ENCODE measurements around the gene CD160.
"Not testable (repeated sequence)": the region's sequence is repeated elsewhere in the genome, so short reads cannot be mapped to it uniquely, and the experiment has no call there.

CD160 gene

GRCh38 chr1:145702052-145702451, 17.2 kb upstream of the CD160 start:
- no peaks in the 10 kb centered on the region for H3K36me3 ChIP-seq (ENCODE audit: insufficient read depth, low read length)
- H3K9me3 ChIP-seq (ENCODE audit: control insufficient read depth, insufficient read depth, low read length) = no peaks in the 10 kb centered on the region
- H3K4me1 ChIP-seq (ENCODE audit: insufficient read depth, low read length) = 0 out of 2 replicates have a peak, but pooled peaks cover 1% of the 10 kb centered on the region
- no peak overlapping the region for H3K9ac ChIP-seq (ENCODE audit: low read depth, low read length)

- no peaks in the 10 kb centered on the region for H3K36me3 ChIP-seq (ENCODE audit: insufficient read depth, low read length)
- no peaks in the 10 kb centered on the region for H3K9me3 ChIP-seq (ENCODE audit: control insufficient read depth, insufficient read depth, low read length)
- no peak overlapping the region for H3K9ac ChIP-seq (ENCODE audit: low read depth, low read length)
- H3K4me1 ChIP-seq (ENCODE audit: insufficient read depth, low read length) = peaks cover 4% of the 10 kb centered on the region; the same call in 1 of the 2 replicates
These were observed 16.5 kb upstream of the CD160 start for GRCh38 chr1:145702826-145703225.

DNA sequence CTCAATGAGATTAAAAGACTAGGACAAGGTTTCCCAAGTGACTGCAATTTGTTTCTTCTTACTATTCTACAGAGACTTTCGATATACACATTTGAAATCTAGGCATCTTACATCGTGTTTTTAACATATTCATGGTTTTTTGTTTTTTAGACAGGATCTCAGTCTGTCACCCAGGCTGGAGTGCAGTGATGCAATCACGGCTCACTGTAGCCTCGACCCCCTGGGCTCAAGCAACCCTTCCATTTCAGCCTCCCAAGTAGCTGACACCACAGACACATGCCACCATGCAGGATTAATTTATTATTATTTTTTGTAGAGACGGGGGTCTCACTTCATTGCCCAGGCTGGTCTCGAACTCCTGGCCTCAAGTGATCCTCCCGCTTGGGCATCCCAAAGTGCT, 13.7 kb upstream of the CD160 start:
- no peaks in the 10 kb centered on the region for H3K36me3 ChIP-seq (ENCODE audit: insufficient read depth, low read length)
- peaks cover 4% of the 10 kb centered on the region; the same call in 1 of the 2 replicates for H3K4me1 ChIP-seq (ENCODE audit: insufficient read depth, low read length)
- no peaks in the 10 kb centered on the region for H3K9me3 ChIP-seq (ENCODE audit: control insufficient read depth, insufficient read depth, low read length)
- H3K9ac ChIP-seq (ENCODE audit: low read depth, low read length) = no peak overlapping the region

GRCh38 chr1:145706086-145706664, 13.1 kb upstream of the CD160 start:
- H3K9me3 ChIP-seq (ENCODE audit: control insufficient read depth, insufficient read depth, low read length) = no peaks in the 10 kb centered on the region
- peaks cover 4% of the 10 kb centered on the region; the same call in 1 of the 2 replicates for H3K4me1 ChIP-seq (ENCODE audit: insufficient read depth, low read length)
- no peak overlapping the region for H3K9ac ChIP-seq (ENCODE audit: low read depth, low read length)
- no peaks in the 10 kb centered on the region for H3K36me3 ChIP-seq (ENCODE audit: insufficient read depth, low read length)

DNA sequence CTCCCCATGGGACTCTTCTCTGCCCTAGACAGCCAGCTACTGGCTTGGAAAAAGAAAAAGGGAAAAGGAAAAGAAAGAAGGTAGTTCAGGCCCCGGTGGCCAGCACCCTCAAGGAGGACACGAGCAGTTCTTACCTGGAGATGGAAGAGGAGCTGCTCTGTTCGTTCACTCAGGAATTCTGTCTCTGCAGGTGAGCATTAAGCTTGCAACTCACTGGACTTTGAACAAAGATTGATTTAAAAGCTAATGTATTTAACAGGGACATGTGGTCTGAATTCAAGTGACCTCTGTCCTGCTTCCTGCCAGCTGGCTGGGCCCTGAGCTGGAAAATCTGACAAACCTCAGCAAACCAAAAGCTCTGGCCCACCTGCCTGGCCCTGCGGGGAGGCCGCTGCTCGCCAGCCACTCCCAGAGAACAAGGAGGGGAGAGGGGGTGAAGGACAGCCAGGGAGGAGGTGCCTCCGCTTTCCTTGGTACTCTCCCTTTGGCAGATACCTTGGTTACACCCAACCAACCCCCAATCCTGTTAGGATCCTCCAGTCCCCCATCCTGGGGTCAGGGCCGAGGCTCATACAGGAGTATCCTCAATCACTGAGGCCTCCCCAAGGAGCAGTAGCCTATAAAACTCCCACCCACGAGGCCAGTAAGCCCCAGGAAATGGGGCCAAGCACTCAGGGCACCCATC, 12.0 kb upstream of the CD160 start, which contains the start of gene PDZK1:
Gene PDZK1, minus strand, starts transcription at position 186 of the 685 bp plus-strand sequence. CDS start 19,347 bp downstream, outside the sequence.
- Histone ChIP-seq H3K9me3 (ENCODE audit: control insufficient read depth, insufficient read depth, low read length) (no peaks in the 10 kb centered on the region), H3K4me1 (ENCODE audit: insufficient read depth, low read length) (peaks cover 4% of the 10 kb centered on the region; the same call in 1 of the 2 replicates), H3K36me3 (ENCODE audit: insufficient read depth, low read length) (no peaks in the 10 kb centered on the region), H3K9ac (ENCODE audit: low read depth, low read length) (no peak within 1 kb of the TSS)

DNA sequence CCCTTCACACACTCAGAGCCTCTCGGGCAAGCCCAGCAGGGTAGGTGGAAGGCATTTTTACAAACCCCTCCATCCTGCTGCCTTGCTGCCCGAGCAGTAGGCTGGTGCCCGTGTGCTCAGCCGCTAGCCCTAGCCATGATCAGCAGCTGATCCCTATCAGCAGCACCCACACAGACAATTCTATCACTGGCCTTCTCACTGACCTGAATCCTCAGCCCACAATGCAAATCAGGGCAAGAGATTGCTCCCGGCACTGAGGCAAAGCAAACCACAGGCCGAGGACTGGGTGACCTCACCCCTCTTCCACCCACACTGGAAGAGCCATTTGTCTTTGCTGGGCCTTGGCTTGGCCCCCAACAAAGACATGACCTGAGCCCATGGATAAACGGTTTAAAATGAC, 11.2 kb upstream of the CD160 start:
- Histone ChIP-seq H3K9ac (ENCODE audit: low read depth, low read length) (no peak overlapping the region), H3K36me3 (ENCODE audit: insufficient read depth, low read length) (no peaks in the 10 kb centered on the region), H3K9me3 (ENCODE audit: control insufficient read depth, insufficient read depth, low read length) (no peaks in the 10 kb centered on the region), H3K4me1 (ENCODE audit: insufficient read depth, low read length) (peaks cover 4% of the 10 kb centered on the region; the same call in 1 of the 2 replicates)

DNA sequence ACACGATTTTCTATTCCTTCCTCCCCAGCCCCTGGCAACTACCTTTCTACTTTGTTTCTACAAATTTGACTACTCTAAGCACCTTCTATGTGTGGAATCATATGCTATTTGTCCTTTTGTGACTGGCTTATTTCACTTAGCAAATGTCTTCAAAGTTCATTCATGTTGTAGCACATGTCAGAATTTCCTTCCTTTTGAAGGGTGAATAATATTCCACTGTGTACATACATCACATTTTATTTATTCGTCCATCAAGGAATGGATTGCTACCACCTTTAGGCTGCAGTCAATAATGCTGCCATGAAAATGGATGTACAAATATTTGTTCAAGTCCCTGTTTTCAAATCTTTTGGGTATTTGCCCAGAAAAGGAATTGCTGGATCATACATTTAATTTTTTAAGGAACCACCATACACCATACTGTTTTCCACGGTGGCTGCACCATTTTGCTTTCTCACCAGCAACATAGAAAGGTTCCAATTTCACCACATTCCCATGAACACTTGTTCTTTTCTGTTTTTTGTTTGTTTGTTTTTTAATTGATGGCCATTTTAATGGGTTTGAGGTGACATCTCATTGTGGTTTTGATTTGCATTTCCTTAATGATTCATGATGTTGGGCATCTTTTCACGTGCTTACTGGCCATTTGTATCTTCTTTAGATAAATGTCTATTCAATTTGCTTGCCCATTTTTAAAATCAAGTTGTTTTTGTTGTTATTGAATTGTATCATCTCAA, 8.8 kb upstream of the CD160 start:
- Histone ChIP-seq H3K9me3 (ENCODE audit: control insufficient read depth, insufficient read depth, low read length) (no peaks in the 10 kb centered on the region), H3K4me1 (ENCODE audit: insufficient read depth, low read length) (peaks cover 4% of the 10 kb centered on the region; the same call in 1 of the 2 replicates), H3K9ac (ENCODE audit: low read depth, low read length) (no peak overlapping the region), H3K36me3 (ENCODE audit: insufficient read depth, low read length) (no peaks in the 10 kb centered on the region)

- peaks cover 5% of the 10 kb centered on the region; the same call in 1 of the 2 replicates for H3K4me1 ChIP-seq (ENCODE audit: insufficient read depth, low read length)
- H3K9ac ChIP-seq (ENCODE audit: low read depth, low read length) = no peak overlapping the region
- H3K36me3 ChIP-seq (ENCODE audit: insufficient read depth, low read length) = no peaks in the 10 kb centered on the region
- H3K9me3 ChIP-seq (ENCODE audit: control insufficient read depth, insufficient read depth, low read length) = no peaks in the 10 kb centered on the region
These were observed 8.1 kb upstream of the CD160 start for GRCh38 chr1:145711213-145711651.

- peaks cover 6% of the 10 kb centered on the region; the same call in 1 of the 2 replicates for H3K4me1 ChIP-seq (ENCODE audit: insufficient read depth, low read length)
- no peak overlapping the region for H3K9ac ChIP-seq (ENCODE audit: low read depth, low read length)
- H3K36me3 ChIP-seq (ENCODE audit: insufficient read depth, low read length) = no peaks in the 10 kb centered on the region
- H3K9me3 ChIP-seq (ENCODE audit: control insufficient read depth, insufficient read depth, low read length) = no peaks in the 10 kb centered on the region
These were observed 4.7 kb upstream of the CD160 start for GRCh38 chr1:145714524-145715111.

DNA sequence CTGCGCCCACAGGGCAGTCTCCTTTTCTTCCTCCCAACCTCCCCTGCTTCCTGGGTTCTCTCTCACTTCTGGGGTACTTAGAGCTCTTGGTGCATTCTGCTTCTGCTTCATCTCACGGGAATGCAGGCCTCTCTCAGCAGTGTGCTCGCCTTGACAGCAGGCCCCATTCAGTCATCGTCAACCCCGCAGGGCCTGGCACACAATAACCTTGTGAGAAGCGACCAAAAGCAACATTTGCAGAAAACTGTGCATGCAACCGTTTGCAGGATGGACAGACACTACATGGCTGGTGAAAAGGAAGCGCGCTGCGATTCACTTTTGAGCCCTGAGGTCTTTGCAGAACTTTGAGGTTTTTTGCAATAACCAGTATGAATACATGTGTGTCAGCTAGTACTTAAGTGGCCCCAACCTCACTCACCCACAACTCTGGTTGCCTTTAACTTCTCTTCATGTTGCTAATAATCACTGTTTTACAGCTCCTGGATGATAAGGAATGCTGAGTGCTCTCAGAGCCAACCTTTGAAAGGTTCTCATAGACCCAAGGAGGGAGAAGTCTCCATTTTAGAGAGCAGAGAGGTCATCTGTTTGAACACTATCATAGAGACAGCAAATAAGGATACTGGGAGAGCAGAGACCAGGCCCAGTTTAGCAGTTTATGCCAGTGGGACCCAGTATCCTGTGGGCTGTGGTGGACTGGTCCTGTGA, 2.5 kb upstream of the CD160 start:
- peaks cover 6% of the 10 kb centered on the region; the same call in 1 of the 2 replicates for H3K4me1 ChIP-seq (ENCODE audit: insufficient read depth, low read length)
- no peak overlapping the region for H3K9ac ChIP-seq (ENCODE audit: low read depth, low read length)
- H3K9me3 ChIP-seq (ENCODE audit: control insufficient read depth, insufficient read depth, low read length) = no peaks in the 10 kb centered on the region
- no peaks in the 10 kb centered on the region for H3K36me3 ChIP-seq (ENCODE audit: insufficient read depth, low read length)

DNA sequence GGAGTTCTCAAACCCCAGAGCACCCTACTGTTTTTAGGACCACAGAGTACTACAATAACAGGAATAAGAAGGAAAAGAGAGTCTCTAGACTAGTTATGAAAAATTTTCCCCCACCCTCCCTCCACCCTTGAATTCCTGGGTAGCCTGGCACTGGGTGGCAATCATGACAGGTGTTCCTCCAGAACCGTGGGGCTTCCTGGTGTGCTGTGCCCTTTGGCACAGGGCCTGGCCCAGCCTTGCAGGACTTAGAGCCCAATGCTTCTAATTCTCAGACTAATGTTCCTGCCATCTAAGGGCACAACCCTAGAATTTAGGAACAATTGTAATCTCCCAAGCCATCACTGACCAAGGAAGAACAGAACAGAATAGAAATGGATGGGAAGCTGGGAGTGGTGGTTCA, 1.5 kb upstream of the CD160 start:
- Histone ChIP-seq H3K9me3 (ENCODE audit: control insufficient read depth, insufficient read depth, low read length) (no peaks in the 10 kb centered on the region), H3K36me3 (ENCODE audit: insufficient read depth, low read length) (no peaks in the 10 kb centered on the region), H3K4me1 (ENCODE audit: insufficient read depth, low read length) (peaks cover 6% of the 10 kb centered on the region; the same call in 1 of the 2 replicates), H3K9ac (ENCODE audit: low read depth, low read length) (no peak overlapping the region)

DNA sequence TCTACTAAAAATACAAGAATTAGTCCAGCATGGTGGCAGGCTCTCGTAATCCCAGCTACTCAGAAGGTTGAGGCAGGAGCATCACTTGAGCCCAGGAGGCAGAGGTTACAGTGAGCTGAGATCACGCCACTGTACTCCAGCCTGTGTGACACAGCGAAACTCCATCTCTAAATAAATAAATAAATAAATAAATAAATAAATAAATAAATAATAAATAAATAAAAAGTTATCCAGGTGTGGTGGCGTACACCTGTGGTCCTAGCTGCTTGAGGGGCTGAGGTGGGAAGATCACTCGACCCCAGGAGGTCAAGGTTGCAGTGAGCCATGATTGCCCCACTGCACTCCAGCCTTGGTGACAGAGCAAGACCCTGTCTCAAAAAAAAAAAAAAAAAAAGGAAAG, 834 bp upstream of the CD160 start:
- not testable (repeated sequence) for H3K9ac ChIP-seq (ENCODE audit: low read depth, low read length); H3K9me3 ChIP-seq (ENCODE audit: control insufficient read depth, insufficient read depth, low read length); H3K4me1 ChIP-seq (ENCODE audit: insufficient read depth, low read length); H3K36me3 ChIP-seq (ENCODE audit: insufficient read depth, low read length)

GRCh38 chr1:145720556-145720877, 1.2 kb downstream of the CD160 start:
- H3K4me1 ChIP-seq (ENCODE audit: insufficient read depth, low read length) = peaks cover 6% of the 10 kb centered on the region; the same call in 1 of the 2 replicates
- H3K36me3 ChIP-seq (ENCODE audit: insufficient read depth, low read length) = no peaks in the 10 kb centered on the region
- H3K9me3 ChIP-seq (ENCODE audit: control insufficient read depth, insufficient read depth, low read length) = no peaks in the 10 kb centered on the region
- peak overlapping the region; percentile 37; the same call in 1 of the 2 replicates for H3K9ac ChIP-seq (ENCODE audit: low read depth, low read length)

Data from ES-I3 (cell line).